T-helper 17 cell (primary cell): ENCODE data around the gene DPH3. TPM values are rescaled to one million over a fixed set of nuclear protein-coding genes. Genes with fewer than 3 reads are reported as not detected.
A peak's percentile ranks its signal among the peaks of the same experiment; 100 is the strongest.
"Not testable (repeated sequence)": the region's sequence is repeated elsewhere in the genome, so short reads cannot be mapped to it uniquely, and the experiment has no call there.

Source experiments
- ATAC-seq: fragments of 150-1000 bp; cut with Tn5 transposase; 2 replicates; pipeline ENCODE4 v1.10.0; 2021; ENCODE audit warnings: mild to moderate bottlenecking, moderate library complexity
- DNase-seq, 3 donors: peaks; one replicate each; pipeline versions ENCODE4 v3.0.0 to v3.0.0-alpha.2; 2020 to 2021
- H3K9me3 ChIP-seq: one replicate; pipeline ENCODE4 v1.7.0; 2013; ENCODE audit warnings: low read length, mild to moderate bottlenecking; ENCODE audit not compliant: control insufficient read depth, poor library complexity, severe bottlenecking
- H3K27ac Mint-ChIP-seq: one replicate; pipeline ENCODE4 v1.8.0; 2022; ENCODE audit warnings: mild to moderate bottlenecking, moderate library complexity, mixed read lengths
- H3K27me3 Mint-ChIP-seq: one replicate; pipeline ENCODE4 v1.8.0; 2022; ENCODE audit warnings: mixed read lengths
- H3K36me3 Mint-ChIP-seq: one replicate; pipeline ENCODE4 v1.8.0; 2022; ENCODE audit warnings: low read depth, mixed read lengths
- H3K4me1 Mint-ChIP-seq: one replicate; pipeline ENCODE4 v1.8.0; 2022; ENCODE audit warnings: mild to moderate bottlenecking, mixed read lengths
- H3K4me3 Mint-ChIP-seq: one replicate; pipeline ENCODE4 v1.8.0; 2022; ENCODE audit warnings: mild to moderate bottlenecking, moderate library complexity, mixed read lengths
- total RNA-seq, 4 donors: library from RNA in 2 of 4; stranded (reverse) in 2 of 4; gene quantifications; one replicate each; pipeline ENCODE4 v1.2.3 and lab custom pipeline; 2022 to 2026

The DPH3 gene
- total RNA-seq = 10 to 100 TPM; 16.1 to 22.8 TPM
- total RNA-seq (lab: John Stamatoyannopoulos, UW) = 29.1 to 32.4 reads per million in 2 donors

- no peaks in the 10 kb centered on the region for H3K36me3 Mint-ChIP-seq
- no peaks in the 10 kb centered on the region for H3K9me3 ChIP-seq
- peak; percentile 94 to 98 (median 96) for DNase-seq
- peaks cover 13% of the 10 kb centered on the region for H3K4me1 Mint-ChIP-seq
- H3K4me3 Mint-ChIP-seq = peak within 1 kb of the TSS; percentile 97
- ATAC-seq = peak; percentile 95
- H3K27me3 Mint-ChIP-seq = no peaks in the 10 kb centered on the region
- peak within 1 kb of the TSS; percentile 98 for H3K27ac Mint-ChIP-seq
These were observed at the start of gene DPH3, which contains the start of gene OXNAD1 for GRCh38 chr3:16264708-16265454. TSS of gene DPH3 (minus strand) at chr3:16264943. CDS start at chr3:16264876, 67 bp downstream. TSS of gene OXNAD1 (plus strand) at chr3:16265212. CDS start at chr3:16270953, 5,741 bp downstream.

GRCh38 chr3:16313886-16314645 is 49.3 kb upstream of the DPH3 start:
- Mint-ChIP-seq H3K36me3 (peaks cover 7% of the 10 kb centered on the region), H3K4me3 (peak overlapping the region; percentile 15), H3K4me1 (peaks cover 48% of the 10 kb centered on the region), H3K27me3 (no peaks in the 10 kb centered on the region), H3K27ac (peak overlapping the region; percentile 96)
- ATAC-seq (no peak), DNase-seq (no peak)
- H3K9me3 ChIP-seq = no peaks in the 10 kb centered on the region

GRCh38 chr3:16311960-16312451 is 47.3 kb upstream of the DPH3 start:
- H3K27ac Mint-ChIP-seq = peak overlapping the region; percentile 96
- no peaks in the 10 kb centered on the region for H3K27me3 Mint-ChIP-seq
- H3K4me3 Mint-ChIP-seq = peak overlapping the region; percentile 88
- H3K9me3 ChIP-seq = no peaks in the 10 kb centered on the region
- peaks cover 51% of the 10 kb centered on the region for H3K4me1 Mint-ChIP-seq
- ATAC-seq (peak; percentile 82), DNase-seq (peak; percentile 24 to 52 (median 30))
- peaks cover 10% of the 10 kb centered on the region for H3K36me3 Mint-ChIP-seq

- H3K4me3 Mint-ChIP-seq, H3K27me3 Mint-ChIP-seq, H3K9me3 ChIP-seq, ATAC-seq, DNase-seq: not testable (repeated sequence)
- H3K4me1 Mint-ChIP-seq = peaks cover 57% of the 10 kb centered on the region
- H3K36me3 Mint-ChIP-seq = peaks cover 11% of the 10 kb centered on the region
- H3K27ac Mint-ChIP-seq = peak overlapping the region; percentile 98
These were observed 45.7 kb upstream of the DPH3 start for GRCh38 chr3:16310486-16310885.

GRCh38 chr3:16309558-16309957 is 44.8 kb upstream of the DPH3 start:
- Mint-ChIP-seq H3K4me1 (peaks cover 66% of the 10 kb centered on the region), H3K4me3 (peak overlapping the region; percentile 82), H3K36me3 (peaks cover 14% of the 10 kb centered on the region), H3K27me3 (no peaks in the 10 kb centered on the region), H3K27ac (peak overlapping the region; percentile 98)
- no peaks in the 10 kb centered on the region for H3K9me3 ChIP-seq
- DNase-seq = peak in 1 of 3 donors; percentile 29
- ATAC-seq = peak; percentile 77

- ATAC-seq = no peak
- no peaks in the 10 kb centered on the region for H3K9me3 ChIP-seq
- Mint-ChIP-seq H3K27ac (peak overlapping the region; percentile 98), H3K4me3 (no peak overlapping the region), H3K4me1 (peaks cover 69% of the 10 kb centered on the region), H3K27me3 (no peaks in the 10 kb centered on the region), H3K36me3 (peaks cover 14% of the 10 kb centered on the region)
- DNase-seq = no peak
These were observed 44.0 kb upstream of the DPH3 start for GRCh38 chr3:16308727-16309126.

GRCh38 chr3:16307832-16308531 is 43.2 kb upstream of the DPH3 start:
- Mint-ChIP-seq H3K4me1 (peaks cover 68% of the 10 kb centered on the region), H3K27me3 (no peaks in the 10 kb centered on the region), H3K4me3 (peak overlapping the region; percentile 58), H3K36me3 (peaks cover 18% of the 10 kb centered on the region), H3K27ac (peak overlapping the region; percentile 98)
- DNase-seq (no peak), ATAC-seq (no peak)
- no peaks in the 10 kb centered on the region for H3K9me3 ChIP-seq

GRCh38 chr3:16305111-16305541 is 40.4 kb upstream of the DPH3 start:
- H3K4me1 Mint-ChIP-seq = peaks cover 78% of the 10 kb centered on the region
- no peaks in the 10 kb centered on the region for H3K9me3 ChIP-seq
- no peaks in the 10 kb centered on the region for H3K27me3 Mint-ChIP-seq
- peak overlapping the region; percentile 98 for H3K27ac Mint-ChIP-seq
- ATAC-seq (peak; percentile 58), DNase-seq (peak in 2 of 3 donors; percentile 19 to 31)
- H3K4me3 Mint-ChIP-seq = peak overlapping the region; percentile 75
- peaks cover 19% of the 10 kb centered on the region for H3K36me3 Mint-ChIP-seq

- ATAC-seq = no peak
- peak overlapping the region; percentile 75 for H3K4me3 Mint-ChIP-seq
- DNase-seq = no peak
These were observed 39.6 kb upstream of the DPH3 start for GRCh38 chr3:16304061-16305010.

GRCh38 chr3:16303037-16303575 is 38.4 kb upstream of the DPH3 start:
- ATAC-seq (no peak), DNase-seq (no peak)
- peak overlapping the region; percentile 93 for H3K4me3 Mint-ChIP-seq
- H3K4me1 Mint-ChIP-seq = peaks cover 81% of the 10 kb centered on the region
- H3K27me3 Mint-ChIP-seq = no peaks in the 10 kb centered on the region
- no peaks in the 10 kb centered on the region for H3K9me3 ChIP-seq
- H3K27ac Mint-ChIP-seq = peak overlapping the region; percentile 98
- H3K36me3 Mint-ChIP-seq = peaks cover 23% of the 10 kb centered on the region

More at GRCh38 chr3:16304061-16305010, 39.6 kb upstream of the DPH3 start:
- Mint-ChIP-seq H3K27ac (peak overlapping the region; percentile 98), H3K27me3 (no peaks in the 10 kb centered on the region), H3K36me3 (peaks cover 19% of the 10 kb centered on the region), H3K4me1 (peaks cover 76% of the 10 kb centered on the region)
- H3K9me3 ChIP-seq = no peaks in the 10 kb centered on the region

- H3K4me1 Mint-ChIP-seq = peaks cover 78% of the 10 kb centered on the region
- H3K27ac Mint-ChIP-seq = peak overlapping the region; percentile 98
- H3K4me3 Mint-ChIP-seq = peak overlapping the region; percentile 93
- H3K9me3 ChIP-seq = no peaks in the 10 kb centered on the region
- ATAC-seq (no peak), DNase-seq (no peak)
- H3K36me3 Mint-ChIP-seq = peaks cover 20% of the 10 kb centered on the region
- no peaks in the 10 kb centered on the region for H3K27me3 Mint-ChIP-seq
These were observed 37.4 kb upstream of the DPH3 start for GRCh38 chr3:16302082-16302631.
